HG03439 (cell line): ENCODE measurements around the gene PLPP7.
"Not testable (repeated sequence)": the region's sequence is repeated elsewhere in the genome, so short reads cannot be mapped to it uniquely, and the experiment has no call there.

Source experiments
- ATAC-seq: cut with Tn5 transposase; IDR thresholded peaks from one replicate; pipeline ENCODE4 v1.9.1; 2021; ENCODE audit warnings: mild to moderate bottlenecking, moderate library complexity; ENCODE audit not compliant: unreplicated experiment

Gene PLPP7

DNA sequence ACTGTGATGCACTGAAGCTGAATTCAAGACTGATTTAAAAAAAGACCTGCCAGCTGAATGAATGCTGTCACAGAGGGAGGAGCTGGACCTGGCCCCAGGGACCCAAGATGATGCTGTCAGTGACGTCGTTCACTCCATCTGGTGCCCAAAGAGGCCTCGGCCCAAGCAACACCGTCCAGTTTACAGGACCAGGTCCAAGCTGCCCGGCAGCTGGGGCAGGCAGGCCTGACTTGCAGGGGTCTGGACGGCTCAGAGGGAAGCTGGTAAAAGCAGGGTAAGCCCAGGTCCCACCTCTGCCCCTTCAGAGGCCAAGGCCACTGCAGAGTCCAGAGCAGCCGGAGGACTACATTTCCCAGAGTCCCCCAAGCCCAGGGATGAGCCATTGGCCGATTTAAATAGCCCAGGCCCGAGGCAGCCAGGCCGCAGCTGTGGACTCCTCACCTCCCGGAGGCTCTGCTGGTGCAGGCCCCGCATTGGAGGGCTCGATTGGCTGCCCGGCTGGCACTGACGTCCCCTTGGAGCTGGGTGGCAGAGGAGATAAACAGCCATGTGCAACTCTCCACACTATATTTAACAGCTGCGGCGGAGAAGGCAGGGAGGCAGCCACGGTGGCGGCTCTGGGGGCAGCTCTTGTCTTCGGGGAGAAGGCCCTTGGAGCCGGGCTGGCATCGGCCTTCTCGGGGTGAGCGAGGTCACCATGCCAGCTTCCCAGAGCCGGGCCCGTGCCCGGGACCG is at the start of gene PLPP7:
Gene PLPP7 (plus strand): TSS at position 423 of the 735 bp plus-strand sequence. CDS start 275 bp downstream, at position 698.
- ATAC-seq = no peak

GRCh38 chr9:131240047-131240921 is 49.2 kb upstream of the PLPP7 start:
- ATAC-seq = no peak

DNA sequence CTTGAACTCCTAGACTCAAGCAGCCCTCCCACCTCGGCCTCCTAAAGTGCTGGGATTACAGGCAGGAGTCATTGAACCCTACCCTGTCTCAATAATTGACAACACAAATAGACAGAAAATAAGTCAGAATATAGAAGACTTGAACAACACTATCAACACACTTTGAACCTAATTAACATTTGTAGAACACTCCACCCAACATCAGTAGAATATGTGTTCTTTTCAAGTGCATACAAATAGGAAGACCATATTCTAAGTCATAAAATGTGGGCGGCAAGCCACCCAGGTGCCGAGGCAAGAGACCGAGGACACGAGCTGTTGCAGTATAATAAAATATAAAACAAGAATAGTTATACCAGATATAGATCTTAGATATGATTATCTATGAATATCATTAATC is 45.2 kb upstream of the PLPP7 start:
- ATAC-seq = not testable (repeated sequence)

- ATAC-seq = no peak
These were observed 42.9 kb upstream of the PLPP7 start for GRCh38 chr9:131246618-131247017.

GRCh38 chr9:131252120-131252519 is 37.4 kb upstream of the PLPP7 start:
- no peak for ATAC-seq

- ATAC-seq = no peak
These were observed 35.5 kb upstream of the PLPP7 start for GRCh38 chr9:131253891-131254491.

- no peak for ATAC-seq
These were observed 34.9 kb upstream of the PLPP7 start for GRCh38 chr9:131254626-131255025.

DNA sequence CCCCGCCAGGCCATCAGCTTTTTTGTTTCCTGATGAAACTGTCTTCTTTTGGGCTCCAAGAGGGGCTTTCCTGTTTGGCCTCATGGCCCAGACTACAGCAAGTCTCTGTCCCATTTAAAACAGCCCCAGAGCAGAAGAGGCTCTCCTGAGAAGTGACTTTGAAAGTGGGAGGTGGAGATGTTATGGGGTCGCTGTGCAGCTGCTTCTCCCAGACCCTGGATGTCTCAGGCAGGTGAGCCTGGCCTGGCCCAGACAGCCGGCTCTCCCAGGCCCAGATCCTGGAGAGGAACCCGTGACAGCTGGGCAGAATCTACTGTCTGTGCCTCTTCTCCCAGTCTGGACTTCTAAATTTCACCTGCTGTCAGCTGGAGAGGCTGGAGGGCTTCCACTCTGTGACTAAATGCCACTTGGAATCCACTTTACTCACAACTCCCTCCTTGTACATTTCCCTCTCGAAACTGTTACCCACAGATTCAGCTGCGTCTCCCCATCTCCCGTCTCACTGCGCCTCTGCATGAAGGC is 33.8 kb upstream of the PLPP7 start:
- ATAC-seq = no peak

- no peak for ATAC-seq
These were observed 32.1 kb upstream of the PLPP7 start for GRCh38 chr9:131257266-131258025.

- ATAC-seq = no peak
These were observed 31.3 kb upstream of the PLPP7 start for GRCh38 chr9:131258186-131258585.

DNA sequence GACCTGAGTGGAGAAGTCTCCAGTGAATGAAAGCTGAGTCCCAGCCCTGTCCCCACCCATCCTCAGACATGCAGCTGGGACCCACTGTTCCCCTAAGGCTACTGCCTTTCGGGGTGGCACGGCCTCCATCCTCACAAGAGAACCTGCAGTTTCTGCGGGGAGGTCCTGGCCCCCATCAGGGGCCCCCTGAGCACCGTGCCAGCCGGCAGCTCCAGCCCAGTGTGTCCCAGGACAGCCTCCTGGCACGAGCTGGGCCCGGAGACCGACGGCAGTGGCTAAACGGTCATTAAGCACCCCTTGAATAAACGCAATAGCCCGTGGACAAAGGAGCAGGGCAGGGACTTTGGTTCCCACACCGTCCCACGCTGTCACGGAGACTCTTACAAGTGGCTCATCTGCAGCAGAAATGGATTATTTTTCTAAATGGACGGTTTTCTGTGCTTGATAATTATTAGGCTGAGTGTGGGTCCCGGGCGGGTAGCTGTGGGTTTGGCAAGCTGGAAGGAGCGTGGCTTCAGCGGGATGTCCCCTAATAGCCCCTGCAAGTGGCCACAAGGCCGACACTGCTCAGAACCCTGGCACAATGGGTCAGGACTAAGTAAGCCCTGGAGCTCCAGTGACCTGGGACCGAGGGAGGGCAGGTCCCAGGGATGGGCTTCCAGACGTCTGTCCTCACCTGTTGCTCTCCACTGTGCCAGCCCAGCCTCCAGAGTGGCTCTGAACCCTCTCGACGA is 30.7 kb upstream of the PLPP7 start:
- no peak for ATAC-seq

- no peak for ATAC-seq
These were observed 30.1 kb upstream of the PLPP7 start for GRCh38 chr9:131259432-131259898.

DNA sequence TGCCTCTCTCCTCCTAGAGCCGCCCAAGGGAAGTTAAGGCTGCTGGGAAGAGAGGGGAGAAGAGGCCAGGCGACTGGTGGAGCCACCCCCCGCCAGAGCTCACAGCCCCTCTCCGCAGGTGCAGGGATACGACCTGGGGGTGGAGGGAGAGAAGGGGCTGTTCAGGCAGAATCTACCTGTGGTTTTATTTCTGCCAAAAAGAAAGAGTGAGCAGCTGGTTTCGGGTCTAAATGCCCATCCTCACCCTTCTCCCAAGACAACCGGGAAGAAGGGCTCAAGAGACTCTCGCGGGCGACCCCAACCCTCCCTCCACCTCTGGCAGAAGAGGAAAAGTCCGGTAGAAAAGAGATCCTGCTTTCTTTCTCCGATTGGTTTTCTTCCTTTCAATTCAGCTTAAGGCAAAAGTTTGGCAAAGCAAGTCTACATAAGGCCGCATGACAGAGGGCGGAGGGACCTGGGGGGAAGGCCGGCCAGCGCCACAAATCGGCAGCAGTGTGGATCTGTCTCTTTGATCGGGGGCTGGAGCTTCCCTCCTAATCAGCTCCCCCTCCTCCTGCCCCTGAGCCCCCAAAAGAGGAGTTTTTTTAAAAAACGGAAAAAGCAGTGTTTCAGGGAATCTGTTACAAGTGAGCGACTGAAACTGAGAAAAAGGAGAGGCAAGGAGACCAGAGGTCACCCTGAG is 29.5 kb upstream of the PLPP7 start:
- ATAC-seq = no peak

DNA sequence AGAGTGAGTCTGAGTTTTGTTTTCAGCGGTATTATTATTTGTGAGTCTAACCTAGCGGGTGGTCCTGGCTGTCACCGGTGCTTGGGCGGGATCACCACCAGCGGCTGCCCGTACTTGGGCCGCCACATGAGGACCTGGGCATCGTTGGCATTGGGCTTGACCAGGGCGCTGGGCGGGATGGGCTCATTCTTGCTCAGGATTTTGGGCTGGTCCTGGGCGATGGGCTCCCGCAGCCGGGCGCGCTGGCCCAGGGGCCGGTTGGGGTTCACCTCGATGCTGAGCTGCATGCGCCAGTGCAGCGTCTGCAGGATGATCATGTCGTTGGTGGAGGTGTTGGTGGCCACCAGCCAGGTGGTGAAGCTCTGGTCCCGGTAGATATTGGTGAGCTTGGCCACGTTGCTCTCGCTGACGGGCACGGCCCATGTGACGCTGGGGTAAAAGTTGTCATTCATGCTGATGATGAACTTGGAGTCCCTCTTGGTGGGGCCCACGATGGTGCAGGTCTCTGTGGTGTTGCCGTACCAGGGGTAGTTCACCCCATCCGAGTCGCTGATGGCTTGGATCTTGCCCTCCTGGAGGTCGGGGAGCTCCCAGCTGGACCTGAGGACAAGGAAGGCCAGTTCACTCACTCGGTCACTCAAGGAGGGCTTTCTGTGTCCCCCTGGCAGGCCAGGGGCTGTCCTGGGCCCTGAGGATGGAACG is 28.6 kb upstream of the PLPP7 start:
- ATAC-seq = no peak

DNA sequence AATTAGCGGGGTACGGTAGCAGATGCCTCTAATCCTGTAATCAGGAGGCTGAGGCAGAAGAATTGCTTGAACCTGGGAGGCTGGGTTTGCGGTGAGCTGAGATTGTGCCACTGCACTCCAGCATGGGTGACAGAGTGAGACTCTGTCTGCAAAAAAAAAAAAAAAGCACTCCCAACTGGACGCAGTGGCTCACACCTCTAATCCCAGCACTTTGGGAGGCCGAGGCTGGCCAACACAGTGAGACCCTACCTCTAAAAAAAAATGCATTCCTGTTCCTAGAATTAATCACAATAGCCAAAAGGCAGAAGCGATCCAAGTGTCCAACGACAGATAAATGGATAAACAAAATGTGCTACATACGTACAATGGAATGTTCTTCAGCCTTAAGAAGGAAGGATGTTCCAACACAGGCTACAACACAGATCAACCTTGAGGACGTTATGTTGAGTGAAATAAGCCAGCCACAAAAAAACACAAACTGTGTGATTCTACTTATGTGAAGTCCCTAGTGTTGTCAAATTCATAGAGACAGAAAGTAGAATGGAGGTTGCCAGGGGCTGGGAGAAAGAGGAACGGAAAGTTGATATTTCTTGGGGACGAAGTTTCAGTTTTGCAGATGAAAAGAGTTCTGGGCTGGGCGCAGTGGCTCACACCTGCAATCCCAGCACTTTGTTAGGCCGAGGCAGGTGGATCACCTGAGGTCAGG is 27.0 kb upstream of the PLPP7 start:
- ATAC-seq = no peak

GRCh38 chr9:131263033-131263343 is 26.5 kb upstream of the PLPP7 start:
- ATAC-seq = not testable (repeated sequence)

- ATAC-seq = no peak
These were observed 25.8 kb upstream of the PLPP7 start for GRCh38 chr9:131263701-131264100.

- no peak for ATAC-seq
These were observed 25.3 kb upstream of the PLPP7 start for GRCh38 chr9:131264231-131264630.
